Ureter (tissue), 1 donor: Measurements from ENCODE around the gene SCO2. TPM values are rescaled to one million over a fixed set of nuclear protein-coding genes. Genes with fewer than 3 reads are reported as not detected.
A peak's percentile ranks its signal among the peaks of the same experiment; 100 is the strongest.

ENCODE experiments used
- DNase-seq: peaks from one replicate; pipeline ENCODE4 v3.0.0-alpha.2; 2020; ENCODE audit warnings: low spot score
- total RNA-seq: library from RNA; stranded (reverse); gene quantifications from one replicate; pipeline ENCODE4 v1.2.4, GENCODE V29; 2023
- donor health status: DM: yes; HTN: yes; CAD: no.

Gene SCO2
- total RNA-seq, 1 donor from 2014 or later = not detected

DNA sequence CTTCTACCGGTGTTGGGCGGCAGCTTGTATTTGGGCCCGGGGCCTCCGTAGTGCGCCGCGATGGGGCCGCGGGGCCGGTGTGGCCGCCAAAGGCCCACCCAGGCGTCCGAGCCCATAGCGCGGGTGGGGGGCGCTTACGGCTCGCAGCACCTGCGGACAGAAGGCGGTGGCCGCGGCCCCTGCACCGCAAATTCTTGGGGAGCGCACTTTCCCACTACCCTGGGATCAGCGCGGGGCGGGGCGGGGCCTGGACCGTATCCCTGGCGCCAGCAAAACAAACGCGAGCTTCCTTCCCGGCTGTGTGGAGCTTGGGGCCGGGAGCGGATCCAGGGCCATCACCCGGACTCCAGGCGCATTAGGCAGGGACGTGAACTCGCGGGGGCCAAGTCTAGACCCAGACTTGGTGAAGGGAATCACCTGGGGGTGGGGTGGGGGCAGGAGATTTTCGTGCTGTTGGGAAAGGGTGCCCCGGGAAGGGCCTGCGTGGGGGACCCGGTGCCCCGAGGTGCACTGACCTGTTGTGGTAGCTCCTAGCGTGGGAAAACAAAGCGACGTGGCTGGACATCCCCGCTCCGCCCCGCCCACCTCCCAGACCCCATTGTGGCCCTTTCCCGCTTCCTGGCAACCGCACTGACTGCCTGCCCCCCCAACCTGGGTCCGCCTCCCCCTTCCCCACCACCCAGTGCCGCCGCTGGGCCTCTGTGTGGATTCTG, 6.7 kb upstream of the SCO2 start:
- peak; percentile 76 for DNase-seq

DNA sequence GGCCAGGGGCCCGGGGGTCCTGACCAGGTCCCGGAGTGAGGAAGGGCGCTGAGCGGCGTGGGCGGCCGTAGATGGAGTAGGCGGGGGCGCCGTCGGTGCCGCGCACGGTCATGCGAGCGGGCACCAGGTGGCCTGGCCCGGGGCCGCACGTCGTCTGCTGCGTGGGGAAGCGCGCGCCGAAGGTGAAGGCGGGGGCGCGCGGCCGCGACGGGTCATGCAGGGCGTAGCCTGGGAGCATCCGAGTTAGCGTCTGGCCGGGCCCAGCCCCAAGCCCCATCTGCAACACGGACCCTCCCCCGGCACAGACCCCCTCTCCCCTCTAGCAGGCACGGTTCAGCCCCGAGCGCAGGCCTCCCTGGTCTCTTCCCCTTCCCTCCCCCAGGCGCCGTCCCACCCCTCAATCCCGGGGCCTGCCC, 6.2 kb upstream of the SCO2 start:
- no peak for DNase-seq

DNA sequence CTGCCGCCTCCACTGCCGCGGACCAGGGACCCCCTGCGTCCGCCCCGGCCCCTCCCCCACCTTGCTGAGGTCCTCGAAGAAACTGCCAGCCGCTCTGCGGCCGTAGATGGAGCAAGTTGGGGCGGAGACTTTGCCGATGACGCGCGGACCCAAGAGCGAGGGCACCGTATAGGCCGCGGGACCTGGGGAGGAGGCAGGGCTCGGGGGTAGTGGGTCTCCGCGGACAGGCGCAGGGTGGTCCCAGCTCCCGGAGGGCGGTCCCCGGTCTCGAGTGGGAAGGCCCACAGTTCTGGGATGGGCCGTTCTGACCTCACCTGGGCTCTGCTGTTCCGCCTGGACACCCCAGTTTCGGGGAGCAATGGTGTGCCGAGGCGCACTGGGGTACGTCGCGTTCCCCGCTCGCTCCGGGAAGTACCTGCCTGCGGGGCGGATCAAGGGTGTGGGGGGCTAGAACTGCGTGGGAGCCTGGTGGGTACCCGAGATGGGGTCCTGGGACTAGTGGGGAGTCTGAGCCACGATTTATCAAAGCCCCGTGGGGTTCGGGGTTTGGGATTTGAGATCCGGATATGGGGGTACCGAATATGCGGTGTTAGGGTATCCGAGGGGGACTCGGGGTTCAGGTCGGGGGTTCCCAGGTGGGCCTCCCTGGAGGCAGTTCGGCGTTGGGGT, 5.6 kb upstream of the SCO2 start:
- DNase-seq = peak; percentile 92

DNA sequence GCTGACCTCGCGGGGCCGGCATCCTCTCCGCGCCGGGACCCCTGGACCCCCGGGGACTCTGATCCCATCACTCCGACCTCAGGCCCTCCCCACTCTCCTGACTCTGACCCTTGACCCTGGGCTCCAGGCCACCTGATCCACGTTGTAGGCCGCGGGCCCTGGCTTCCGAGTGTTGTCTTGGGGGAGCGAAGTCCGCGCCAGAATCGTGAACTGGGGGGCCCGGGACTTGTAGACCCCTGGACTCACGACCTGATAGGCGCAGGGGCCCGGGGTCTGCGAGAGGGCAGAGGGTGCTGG, 5.1 kb upstream of the SCO2 start:
- DNase-seq = no peak

DNA sequence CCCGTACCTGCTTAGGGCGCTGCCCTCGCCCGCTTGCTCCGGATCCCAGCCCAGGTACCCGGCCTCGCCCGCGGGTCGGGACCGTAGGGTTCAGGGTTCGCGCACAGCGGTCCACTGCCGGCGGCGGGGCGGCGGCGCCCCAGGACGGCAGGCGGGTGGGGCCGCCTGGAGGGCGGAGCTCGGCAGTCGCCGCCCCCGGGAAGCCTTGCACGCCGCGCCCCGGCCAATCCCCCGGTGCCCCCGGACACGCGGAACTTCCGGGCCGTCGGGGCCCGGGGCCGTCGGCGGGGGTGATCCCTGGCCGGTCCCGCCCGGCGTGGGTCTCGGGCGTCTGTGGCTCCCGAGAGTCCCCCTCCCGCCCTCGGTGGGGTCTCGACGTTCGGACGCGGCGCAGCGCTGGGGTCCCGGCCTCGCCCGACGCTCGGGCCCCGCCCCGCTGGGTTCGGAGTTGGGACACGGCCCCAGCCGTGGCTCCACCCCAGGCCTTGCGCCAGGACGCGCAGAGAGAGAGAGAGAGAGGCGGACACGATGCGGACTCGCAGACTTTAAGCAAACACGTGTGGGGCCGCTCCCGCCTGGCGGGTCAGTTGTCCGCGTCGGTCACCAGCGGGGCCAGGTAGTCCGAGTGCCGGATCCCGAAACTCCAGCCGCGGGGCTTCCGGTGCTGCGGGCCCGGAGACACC, 4.6 kb upstream of the SCO2 start, which contains the start of gene TYMP:
Gene TYMP, minus strand, starts transcription at position 116 of the 683 bp plus-strand sequence. CDS start 303 bp downstream, outside the sequence.
- peak; percentile 84 for DNase-seq

DNA sequence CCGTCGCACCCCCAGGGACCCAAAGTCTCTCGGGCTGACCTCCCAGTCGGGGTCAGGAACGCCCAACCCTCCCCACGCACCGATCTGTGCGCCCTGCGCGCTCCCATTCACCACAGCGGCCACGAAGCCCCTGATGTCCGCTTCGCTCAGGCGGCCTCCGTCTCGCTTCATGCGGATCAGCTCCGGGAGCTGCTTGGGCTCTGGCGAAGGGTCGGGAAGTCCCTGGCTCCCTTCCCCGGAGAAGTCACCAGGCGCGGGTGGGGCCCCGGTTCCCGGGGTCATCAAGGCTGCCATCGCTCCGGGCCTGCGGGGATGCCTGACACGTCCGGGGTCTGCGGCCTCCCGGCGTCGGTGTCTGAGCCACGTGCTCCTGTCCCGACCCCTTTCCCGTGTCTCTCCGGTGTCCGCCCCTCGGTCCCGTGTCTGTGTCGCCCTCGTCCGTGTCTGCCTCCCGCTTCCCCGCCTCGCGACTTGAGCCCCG, 4.1 kb upstream of the SCO2 start:
- no peak for DNase-seq

DNA sequence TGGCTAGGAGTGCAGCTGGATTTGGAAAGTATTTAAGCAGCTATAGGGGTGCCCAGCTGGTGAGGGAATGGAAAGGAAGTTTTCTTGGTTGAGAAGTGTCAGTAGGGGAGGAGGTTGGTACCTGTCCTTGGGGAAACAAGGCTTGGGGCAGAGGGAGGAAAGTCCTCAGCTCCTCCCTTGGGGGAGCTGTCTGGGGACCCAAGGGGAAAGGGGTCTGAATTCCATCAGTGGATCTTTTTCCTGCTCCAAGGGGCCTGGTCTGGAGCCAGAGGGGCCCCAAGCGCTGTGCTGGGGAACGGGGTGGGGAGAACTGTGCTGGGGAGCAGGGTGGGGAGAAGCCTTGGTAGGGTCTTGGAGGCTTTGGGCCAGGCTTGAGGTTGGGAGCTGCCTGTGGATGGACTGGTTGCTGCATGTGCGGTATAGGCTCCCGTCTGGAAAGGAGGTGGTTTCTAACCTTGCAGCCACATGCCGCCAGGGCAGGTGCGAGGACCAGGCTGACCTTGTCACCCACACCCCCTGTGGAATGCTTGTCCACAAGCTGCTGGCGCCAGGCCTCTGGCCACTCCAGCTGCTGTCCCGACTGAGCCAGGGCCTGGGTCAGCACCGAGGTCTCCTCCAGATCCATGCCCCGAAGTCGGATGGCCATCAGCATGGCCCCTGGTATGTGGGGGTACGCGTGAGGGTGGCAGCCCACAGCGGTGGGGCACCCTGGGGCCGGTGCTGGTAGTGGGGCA, 3.5 kb upstream of the SCO2 start:
- no peak for DNase-seq

DNA sequence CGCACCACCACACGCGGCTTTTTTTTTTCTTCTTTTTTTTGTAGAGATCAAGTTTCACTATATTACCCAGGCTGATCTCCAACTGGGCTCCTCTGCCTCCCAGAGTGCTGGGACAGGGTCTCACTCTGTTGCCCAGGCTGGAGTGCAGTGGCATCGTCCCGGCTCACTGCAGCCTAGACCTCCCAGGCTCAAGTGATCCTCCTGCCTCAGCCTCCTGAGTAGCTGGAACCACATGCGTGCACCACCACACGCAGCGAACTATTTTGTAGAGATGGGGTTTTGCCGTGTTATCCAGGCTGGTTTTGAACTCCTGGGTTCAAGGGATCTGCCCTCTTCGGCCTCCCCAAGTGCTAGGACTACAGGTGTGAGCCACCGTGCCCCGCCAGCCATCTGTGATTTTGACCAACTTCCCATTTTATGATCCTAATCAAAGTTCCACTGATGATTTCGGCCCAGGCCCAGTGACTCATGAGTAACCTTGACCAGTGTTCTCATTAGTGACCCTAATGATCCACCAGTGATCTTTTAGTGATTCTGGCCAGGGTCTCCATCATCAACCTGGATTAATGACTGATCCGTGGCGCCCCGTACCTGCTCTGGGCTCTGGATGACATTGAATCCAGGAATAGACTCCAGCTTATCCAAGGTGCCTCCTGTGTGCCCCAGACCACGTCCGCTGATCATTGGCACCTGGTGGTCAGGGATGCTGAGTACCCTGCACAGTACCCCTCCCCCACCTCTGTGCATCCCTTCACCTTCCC, 2.7 kb upstream of the SCO2 start:
- DNase-seq = no peak

DNA sequence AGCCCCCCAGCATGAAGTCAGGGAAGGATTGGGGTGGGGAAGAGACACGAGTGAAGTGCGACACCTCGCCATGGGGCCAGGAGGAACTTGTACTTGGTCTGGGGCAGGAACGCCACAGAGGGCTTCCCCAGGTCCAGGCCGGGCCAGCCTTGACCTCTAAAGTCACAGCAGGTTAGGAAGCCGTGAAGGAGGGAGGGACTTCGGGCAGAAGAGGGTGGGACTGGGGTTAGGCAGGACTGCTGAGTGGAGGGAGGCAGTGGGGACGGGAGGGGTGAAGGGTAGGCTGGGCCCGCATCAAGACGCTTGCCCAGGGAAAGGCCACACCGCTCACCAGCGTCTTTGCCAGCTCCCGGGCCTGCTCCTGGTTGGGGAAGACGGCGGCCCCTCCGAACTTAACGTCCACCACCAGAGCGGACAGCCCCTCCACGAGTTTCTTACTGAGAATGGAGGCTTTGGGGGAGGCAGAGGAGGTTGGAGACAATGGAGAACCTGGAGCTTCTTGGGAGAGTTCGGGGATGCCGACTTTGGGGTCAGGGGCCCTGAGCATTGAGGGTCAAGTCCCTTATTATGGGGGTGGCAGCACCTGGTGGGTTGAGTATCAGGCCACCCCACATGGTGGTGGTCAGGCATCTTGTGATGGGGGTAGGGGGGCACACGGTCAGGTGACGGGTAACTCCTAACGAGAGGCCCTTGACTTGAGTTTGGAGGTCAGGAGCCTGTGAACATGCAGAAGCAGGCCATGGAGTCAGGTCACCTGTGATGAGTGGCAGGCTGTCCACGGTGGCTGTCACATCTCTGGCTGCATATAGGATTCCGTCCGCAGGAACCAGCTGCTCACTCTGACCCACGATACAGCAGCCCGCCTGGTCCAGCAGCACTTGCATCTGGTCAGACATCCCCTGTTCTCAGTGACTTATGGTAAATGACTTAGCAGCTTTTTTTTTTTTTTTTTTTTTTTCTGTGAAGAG, 1.7 kb upstream of the SCO2 start:
- no peak for DNase-seq

DNA sequence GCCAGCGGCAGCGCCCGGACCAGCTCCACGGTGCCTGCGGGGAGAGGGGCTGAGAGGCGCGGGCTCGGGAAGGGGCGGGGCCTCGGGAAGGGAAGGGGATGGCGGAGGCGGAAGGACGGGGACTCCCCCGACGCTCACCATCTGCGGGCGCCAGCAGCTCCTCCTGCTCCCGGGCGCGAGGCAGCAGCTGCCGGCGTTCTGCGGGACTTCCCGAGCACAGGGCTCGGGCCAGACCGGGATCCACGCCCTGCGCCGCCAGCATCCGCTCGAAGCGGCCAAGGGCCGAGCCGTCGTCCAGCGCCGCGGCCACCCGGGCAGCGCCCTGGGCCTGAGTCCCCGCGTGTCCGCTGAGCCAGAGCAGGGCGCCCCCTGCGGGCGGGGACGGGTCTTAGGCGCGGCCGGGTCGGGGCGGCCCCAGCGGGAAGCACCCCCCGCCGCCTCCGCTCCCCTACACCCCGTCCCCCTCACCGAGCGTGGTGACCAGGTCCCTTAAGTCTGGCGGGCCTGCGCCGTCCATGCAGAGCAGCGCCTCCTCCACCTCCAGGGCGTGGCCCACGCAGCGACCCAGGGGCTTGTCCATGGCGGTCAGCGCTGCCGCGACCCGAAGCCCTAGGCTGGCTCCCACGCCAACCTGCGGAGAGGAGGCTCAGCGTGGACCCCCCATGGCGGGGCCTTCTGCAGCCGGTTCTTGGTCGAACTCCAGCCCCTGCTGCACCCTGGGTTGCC, 873 bp upstream of the SCO2 start:
- DNase-seq = peak; percentile 88

DNA sequence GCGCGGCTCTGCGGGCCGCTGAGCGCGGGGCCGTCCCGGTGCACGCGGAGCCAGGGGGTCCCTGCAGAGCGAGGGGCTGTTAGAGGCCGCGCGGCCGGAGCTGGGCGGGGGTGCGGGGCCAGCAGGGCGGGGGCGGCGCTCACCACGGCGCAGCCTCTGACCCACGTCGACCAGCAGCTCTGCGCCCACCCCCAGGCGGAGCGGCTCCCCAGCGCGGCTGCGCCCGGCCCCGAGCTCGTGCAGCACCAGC, 385 bp upstream of the SCO2 start:
- DNase-seq = no peak

DNA sequence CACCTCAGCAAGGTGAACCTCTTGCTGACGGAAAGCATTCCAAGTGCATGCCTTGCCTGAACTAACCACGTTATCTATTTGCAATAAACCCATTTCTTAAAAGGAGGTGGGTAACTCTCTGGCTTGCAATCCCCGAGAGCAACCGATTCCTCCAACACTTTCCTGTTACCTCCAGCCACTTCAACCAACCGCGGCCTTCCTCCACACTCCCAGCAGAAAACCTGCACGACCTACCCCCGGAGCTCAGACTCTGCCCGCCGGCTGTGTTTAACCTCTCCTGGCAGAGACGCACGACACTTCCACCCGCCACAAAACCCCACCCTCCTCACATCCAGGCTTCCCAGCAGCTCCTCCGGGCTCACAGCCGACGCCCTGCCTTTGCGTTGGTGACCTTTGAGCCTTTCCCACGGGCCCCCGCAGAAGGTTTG, 708 bp downstream of the SCO2 start:
- no peak for DNase-seq

DNA sequence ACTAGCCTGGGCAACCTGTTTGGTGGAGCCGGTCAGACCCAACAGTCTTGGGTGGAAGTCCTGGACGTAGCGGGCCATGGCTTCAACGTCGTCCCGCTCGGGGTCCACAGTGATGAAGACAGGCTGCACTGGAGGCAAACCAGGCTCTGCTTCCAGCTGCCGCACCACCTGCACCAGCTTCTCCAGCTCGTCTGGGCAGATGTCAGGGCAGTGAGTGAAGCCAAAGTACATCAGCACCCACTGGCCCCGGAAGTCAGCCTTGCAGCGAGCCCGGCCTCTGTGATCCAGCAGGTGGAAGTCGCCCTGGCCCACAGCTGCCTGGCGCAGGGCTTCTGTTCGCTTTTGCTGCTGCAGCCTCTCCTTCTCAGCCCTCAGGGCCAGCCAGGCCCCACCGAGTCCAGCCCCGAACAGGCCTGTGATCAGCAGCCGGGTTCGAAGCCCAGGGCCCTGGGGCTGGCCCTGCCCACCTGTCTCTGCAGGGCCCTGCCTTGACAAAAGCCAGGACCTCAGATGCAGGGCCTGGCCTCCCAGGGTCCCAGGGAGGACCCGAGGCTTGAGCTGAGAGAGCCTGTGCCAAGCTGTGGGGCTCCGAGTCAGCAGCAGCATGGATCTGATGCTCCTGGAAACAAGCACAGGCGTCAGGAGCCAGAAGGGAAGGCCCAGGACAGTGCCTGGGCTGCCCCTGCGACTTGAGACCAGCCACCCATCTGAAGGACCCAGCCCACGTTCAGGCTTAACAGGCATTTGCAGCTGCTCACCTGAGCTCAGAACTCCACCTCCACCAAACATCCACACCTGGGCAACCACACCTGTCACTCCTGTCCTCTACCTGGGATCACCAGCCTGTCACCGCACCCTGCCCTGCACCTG, 1.4 kb downstream of the SCO2 start:
- peak; percentile 54 for DNase-seq

DNA sequence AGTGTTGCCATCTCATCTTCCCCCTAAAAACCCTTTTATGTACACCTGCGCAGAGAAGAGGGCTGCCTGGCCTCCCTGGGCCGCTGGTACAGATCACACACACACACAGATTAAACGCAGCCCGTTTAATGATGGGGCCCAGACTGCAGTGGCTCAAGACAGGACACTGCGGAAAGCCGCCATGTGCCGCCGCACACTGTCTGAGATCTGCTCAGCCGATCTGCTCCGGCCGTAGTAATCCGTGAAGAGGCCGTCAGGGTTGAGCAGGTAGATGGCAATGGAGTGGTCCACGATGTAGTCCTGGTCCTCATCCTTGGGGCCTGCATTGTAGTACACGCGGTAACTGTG, 2.0 kb downstream of the SCO2 start:
- no peak for DNase-seq

DNA sequence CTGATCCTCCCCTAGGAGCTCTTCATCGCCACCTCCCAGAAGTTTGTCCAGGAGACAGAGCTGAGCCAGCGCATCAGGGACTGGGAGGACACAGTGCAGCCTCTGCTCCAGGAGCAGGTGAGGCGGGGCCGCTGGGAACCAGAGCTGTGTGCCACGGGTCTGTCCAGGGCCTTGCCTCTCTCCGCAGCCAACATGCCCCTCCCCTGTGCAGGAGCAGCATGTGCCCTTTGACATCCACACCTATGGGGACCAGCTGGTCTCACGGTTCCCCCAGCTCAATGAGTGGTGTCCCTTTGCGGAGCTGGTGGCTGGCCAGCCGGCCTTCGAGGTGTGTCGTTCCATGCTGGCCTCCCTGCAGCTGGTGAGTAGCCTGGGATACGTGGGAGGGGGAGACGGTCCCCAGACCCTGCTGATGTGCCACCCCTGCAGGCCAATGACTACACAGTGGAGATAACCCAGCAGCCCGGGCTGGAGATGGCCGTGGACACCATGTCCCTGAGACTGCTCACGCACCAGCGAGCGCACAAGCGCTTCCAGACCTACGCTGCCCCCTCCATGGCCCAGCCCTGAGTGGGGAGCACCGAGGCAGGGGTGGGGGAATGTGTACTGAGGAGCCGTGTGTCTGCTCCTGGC, 2.5 kb downstream of the SCO2 start:
- DNase-seq = no peak

DNA sequence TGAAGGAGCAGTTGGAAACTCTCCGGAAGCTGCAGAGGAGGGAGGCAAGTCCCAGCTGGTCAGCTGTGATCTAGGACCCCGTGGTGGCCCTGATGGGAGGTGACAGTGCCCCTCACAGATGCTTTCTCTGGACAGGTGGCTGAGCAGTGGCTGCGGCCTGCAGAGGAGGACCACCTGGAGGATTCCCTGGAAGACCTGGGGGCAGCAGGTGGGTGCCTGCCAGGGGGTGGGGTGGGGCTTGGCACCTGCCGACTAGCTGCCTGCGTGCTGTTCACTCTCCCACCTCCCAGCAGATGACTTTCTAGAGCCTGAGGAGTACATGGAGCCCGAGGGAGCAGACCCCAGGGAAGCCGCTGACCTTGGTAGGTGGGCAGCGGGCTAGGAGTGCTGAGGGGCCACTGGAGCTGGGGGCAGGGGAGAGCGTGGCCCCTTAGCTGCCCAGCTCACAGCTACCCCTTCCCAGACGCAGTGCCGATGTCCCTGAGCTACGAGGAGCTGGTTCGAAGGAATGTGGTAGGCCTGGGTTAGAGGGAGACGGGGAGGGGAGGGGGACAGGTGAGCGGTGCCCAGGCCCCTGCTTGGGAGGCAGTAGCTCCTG, 3.1 kb downstream of the SCO2 start:
- no peak for DNase-seq

DNA sequence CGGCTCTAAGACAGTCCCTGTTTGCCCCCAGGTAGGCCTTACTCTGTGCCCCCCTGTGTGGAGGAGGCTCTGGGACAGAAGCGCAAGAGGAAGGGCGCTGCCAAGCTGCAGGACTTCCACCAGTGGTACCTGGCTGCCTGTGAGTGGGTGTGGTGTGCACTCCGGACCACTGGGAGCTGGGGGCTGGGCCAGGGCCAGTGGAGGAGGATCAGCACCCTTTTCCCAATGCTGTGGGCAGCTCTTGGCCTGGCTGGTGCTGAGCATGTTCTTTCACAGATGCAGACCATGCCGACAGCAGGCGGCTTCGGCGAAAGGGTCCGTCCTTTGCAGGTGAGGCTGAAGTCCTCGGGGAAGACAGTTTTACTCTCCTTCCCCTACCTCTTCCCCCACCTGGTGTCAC, 3.7 kb downstream of the SCO2 start:
- no peak for DNase-seq

DNA sequence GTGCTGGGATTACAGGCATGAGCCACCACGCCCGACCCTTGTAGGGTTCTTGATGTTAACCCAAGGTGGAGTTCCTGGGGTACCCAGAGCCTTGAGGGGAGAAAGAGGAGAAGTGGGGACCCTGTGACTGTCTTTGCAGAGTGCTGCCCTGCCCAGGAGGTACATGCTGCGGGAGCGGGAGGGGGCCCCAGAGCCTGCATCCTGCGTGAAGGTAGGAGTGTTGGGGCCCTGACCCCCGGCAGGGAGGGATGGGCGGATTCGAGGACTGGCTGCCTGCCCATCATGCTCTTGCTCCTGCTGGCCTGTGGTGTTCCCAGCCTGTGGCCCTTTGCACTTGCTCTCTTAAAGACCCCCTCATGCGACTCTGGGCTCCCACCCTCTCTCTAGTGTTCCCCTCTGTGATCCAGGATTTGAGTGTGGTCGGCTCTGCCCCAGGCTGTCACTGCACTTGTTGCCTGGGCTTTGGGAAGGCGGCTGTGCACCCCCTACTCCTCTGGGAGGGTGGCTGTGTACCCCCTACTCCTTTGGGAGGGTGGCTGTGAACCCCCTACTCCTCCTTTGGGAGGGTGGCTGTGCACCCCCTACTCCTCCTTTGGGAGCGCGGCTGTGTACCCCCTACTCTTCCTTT, 4.5 kb downstream of the SCO2 start:
- no peak for DNase-seq
